ENCODE results near the gene THAP12.
A peak's percentile ranks its signal among the peaks of the same experiment; 100 is the strongest.

The THAP12 gene

DNA sequence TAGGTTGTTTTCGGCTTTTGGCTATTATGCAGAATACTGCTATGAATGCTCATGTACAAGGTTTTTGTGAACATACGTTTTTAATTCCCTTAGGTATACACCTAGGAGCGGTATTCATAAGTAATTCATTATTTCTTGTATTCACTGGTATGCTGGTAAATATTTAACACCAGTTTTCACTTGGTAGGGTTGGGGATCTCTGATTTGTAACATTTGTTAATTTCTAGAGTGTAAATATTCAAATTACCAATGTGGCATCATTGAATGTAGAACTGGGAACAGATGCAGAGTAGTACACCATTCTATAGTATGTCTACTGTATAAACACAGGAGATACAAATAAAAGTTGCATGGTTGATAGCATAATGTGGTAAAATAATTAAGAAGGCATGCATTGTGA is 16.5 kb upstream of the THAP12 start:
- Histone ChIP-seq H3K27me3 (ENCODE audit: insufficient read depth, low read length) (no peaks in the 10 kb centered on the region), H3K27ac (ENCODE audit: low read length) (no peak overlapping the region), H3K4me3 (ENCODE audit: low read length) (no peak overlapping the region), H3K36me3 (ENCODE audit: insufficient read depth, low read depth, low read length) (no peaks in the 10 kb centered on the region), H3K4me1 (ENCODE audit: insufficient read depth, low read length) (no peaks in the 10 kb centered on the region), H3K9ac (ENCODE audit: low read depth, low read length) (no peak overlapping the region), H3K9me3 (ENCODE audit: insufficient read depth, low read depth, low read length) (no peaks in the 10 kb centered on the region)

DNA sequence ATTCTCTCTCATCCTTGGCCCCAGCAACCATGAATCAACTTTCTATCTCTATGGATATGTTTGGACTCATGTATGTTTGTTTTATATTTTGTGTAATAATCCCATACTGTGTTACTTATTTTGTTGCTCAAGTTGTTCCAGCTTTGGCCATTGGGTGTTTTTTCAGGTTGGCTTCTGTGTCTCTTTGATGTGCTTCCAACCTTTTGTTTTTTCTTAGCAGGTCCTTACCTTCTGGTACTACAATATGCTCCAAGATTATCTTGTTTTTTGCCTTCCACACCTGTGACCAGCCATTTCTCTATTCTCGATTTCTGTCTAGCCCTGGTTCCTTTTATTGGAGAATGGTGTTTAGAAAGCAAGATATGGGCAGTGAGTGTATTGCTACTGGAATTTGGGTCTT is 14.4 kb upstream of the THAP12 start:
- Histone ChIP-seq H3K9ac (ENCODE audit: low read depth, low read length) (no peak overlapping the region), H3K4me1 (ENCODE audit: insufficient read depth, low read length) (no peaks in the 10 kb centered on the region), H3K4me3 (ENCODE audit: low read length) (no peak overlapping the region), H3K27me3 (ENCODE audit: insufficient read depth, low read length) (no peaks in the 10 kb centered on the region), H3K36me3 (ENCODE audit: insufficient read depth, low read depth, low read length) (no peaks in the 10 kb centered on the region), H3K27ac (ENCODE audit: low read length) (no peak overlapping the region), H3K9me3 (ENCODE audit: insufficient read depth, low read depth, low read length) (no peaks in the 10 kb centered on the region)

DNA sequence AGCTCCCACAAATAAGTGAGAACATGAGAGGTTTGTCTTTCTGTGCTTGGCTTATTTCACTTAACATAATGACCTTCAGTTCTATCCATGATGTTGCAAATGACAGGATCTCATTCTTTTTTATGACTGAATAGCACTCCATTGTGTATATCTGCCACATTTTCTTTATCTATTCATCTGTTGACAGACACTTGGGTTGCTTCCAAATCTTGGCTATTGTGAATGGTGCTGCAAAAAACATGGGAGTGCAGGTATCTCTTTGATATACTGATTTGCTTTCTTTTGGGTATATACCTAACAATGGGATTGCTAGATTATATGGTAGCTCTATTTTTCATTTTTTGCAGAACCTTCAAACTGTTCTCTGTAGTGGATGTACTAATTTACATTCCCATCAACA is 13.5 kb upstream of the THAP12 start:
- Histone ChIP-seq H3K36me3 (ENCODE audit: insufficient read depth, low read depth, low read length) (no peaks in the 10 kb centered on the region), H3K9me3 (ENCODE audit: insufficient read depth, low read depth, low read length) (no peaks in the 10 kb centered on the region), H3K27me3 (ENCODE audit: insufficient read depth, low read length) (no peaks in the 10 kb centered on the region), H3K4me3 (ENCODE audit: low read length) (no peak overlapping the region), H3K9ac (ENCODE audit: low read depth, low read length) (no peak overlapping the region), H3K27ac (ENCODE audit: low read length) (no peak overlapping the region), H3K4me1 (ENCODE audit: insufficient read depth, low read length) (no peaks in the 10 kb centered on the region)

DNA sequence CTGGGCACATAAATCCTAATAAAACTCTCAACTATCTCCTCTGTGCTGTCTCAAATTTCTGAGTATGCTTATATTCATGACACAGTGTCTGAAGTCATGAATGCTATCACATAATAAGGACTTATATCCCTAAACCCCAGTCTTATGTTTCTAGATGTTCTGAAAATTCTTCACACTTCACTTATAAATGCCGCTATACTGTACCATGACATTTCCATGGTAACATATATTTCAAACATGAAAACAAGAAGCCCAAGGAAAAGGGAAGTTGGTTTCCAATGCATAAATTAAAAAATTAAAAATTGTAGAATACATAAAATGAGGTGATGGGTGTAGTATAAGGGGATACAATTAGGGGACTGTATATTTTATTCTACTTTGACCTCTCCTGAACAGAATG is 11.9 kb upstream of the THAP12 start:
- no peak overlapping the region for H3K9ac ChIP-seq (ENCODE audit: low read depth, low read length)
- no peaks in the 10 kb centered on the region for H3K27me3 ChIP-seq (ENCODE audit: insufficient read depth, low read length)
- no peak overlapping the region for H3K4me3 ChIP-seq (ENCODE audit: low read length)
- no peak overlapping the region for H3K27ac ChIP-seq (ENCODE audit: low read length)
- no peaks in the 10 kb centered on the region for H3K36me3 ChIP-seq (ENCODE audit: insufficient read depth, low read depth, low read length)
- H3K9me3 ChIP-seq (ENCODE audit: insufficient read depth, low read depth, low read length): no peaks in the 10 kb centered on the region
- H3K4me1 ChIP-seq (ENCODE audit: insufficient read depth, low read length): no peaks in the 10 kb centered on the region

DNA sequence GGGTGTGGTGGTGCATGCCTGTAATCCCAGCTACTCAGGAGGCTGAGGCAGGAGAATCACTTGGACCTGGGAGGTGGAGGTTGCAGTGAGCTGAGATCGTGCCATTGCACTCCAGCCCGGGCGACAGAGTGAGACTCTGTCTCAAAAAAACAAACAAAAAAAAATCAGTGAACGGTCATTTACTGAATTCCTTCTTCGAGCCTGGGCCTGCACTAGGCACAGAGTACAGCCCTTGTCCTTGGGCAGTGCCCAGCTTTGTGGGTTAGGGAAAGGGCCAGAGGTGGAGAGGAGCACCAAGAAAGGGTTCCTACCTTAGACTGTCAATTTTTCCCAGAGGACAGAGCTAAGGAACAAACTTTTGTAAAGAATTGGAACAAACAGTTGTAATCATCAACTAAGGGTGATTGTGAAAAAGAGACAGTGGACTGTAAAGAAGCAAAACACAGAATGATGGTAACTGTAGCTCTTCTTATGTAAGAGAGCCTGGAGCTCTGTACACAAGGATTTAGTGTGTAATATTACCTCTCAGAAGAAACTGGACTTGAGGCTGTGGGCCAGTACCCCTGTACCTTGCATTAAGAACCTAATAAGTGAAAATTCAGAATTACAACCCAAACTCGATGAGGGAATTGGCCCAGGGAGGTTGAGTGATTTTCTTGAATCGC is 11.0 kb upstream of the THAP12 start:
- H3K4me1 ChIP-seq (ENCODE audit: insufficient read depth, low read length): no peaks in the 10 kb centered on the region
- no peak overlapping the region for H3K4me3 ChIP-seq (ENCODE audit: low read length)
- no peaks in the 10 kb centered on the region for H3K36me3 ChIP-seq (ENCODE audit: insufficient read depth, low read depth, low read length)
- H3K9me3 ChIP-seq (ENCODE audit: insufficient read depth, low read depth, low read length): no peaks in the 10 kb centered on the region
- no peaks in the 10 kb centered on the region for H3K27me3 ChIP-seq (ENCODE audit: insufficient read depth, low read length)
- no peak overlapping the region for H3K9ac ChIP-seq (ENCODE audit: low read depth, low read length)
- H3K27ac ChIP-seq (ENCODE audit: low read length): no peak overlapping the region

DNA sequence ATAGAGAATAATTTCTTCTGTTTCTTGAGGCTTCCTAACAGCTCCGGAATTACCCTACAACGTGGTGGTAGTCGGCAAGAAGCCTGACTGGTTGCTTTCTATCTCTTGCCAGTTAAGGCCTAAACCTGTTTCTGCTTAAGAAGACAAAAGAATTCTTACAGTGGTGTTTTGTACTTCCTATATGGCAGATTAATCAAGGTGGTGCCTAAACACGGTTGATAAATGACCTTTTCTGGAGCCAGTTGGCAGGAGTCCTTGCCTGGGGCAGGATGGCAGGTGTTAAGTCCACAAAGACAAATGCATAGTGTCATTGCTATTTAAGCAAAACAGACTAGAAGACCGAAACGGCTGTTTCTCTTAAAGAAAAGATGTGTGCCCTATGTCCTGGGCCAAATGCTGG is 10.1 kb upstream of the THAP12 start:
- peaks cover 5% of the 10 kb centered on the region; the same call in 1 of the 2 replicates for H3K4me1 ChIP-seq (ENCODE audit: insufficient read depth, low read length)
- no peak overlapping the region for H3K27ac ChIP-seq (ENCODE audit: low read length)
- no peaks in the 10 kb centered on the region for H3K27me3 ChIP-seq (ENCODE audit: insufficient read depth, low read length)
- no peaks in the 10 kb centered on the region for H3K36me3 ChIP-seq (ENCODE audit: insufficient read depth, low read depth, low read length)
- no peaks in the 10 kb centered on the region for H3K9me3 ChIP-seq (ENCODE audit: insufficient read depth, low read depth, low read length)
- H3K9ac ChIP-seq (ENCODE audit: low read depth, low read length): no peak overlapping the region
- H3K4me3 ChIP-seq (ENCODE audit: low read length): no peak overlapping the region

DNA sequence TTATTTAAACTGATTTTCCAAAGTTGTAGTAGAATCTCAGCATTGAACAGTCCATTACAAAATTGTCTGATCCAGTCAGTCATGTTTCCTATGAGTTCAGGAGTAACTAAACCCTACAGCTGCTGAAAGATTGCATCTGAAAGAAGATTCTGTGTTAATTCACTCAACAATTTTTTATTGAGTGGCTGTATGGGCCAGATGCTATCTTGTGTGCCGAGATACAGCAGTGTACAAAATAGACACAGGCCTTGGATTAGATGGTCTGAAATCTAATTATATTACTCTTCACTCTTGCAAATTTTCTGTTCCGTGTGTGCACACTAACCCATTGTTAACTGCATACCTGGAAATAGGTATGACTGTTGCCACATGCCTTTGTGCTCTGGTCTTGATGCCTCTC is 7.5 kb upstream of the THAP12 start:
- no peak overlapping the region for H3K4me3 ChIP-seq (ENCODE audit: low read length)
- H3K9ac ChIP-seq (ENCODE audit: low read depth, low read length): no peak overlapping the region
- H3K4me1 ChIP-seq (ENCODE audit: insufficient read depth, low read length): peaks cover 11% of the 10 kb centered on the region; the same call in 1 of the 2 replicates

DNA sequence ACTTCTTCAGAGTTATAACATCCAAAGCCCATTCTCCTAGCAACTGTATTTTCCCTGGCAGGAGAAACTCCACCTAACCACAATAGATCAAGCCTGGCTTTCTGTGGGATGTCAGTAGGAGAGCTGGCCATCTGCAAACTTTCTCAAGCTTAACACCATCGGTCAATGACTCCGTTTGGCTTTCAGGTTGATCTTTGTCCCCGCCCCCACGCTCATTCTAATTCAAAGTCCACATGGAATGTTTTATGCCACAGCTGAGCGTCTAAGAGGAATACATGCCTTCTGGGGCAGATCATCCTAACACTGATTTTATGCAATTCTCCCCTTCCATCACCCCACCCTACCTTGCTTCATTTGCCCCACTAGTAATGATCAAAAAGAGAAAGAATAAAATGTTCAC is 5.0 kb upstream of the THAP12 start:
- Histone ChIP-seq H3K9me3 (ENCODE audit: insufficient read depth, low read depth, low read length) (no peaks in the 10 kb centered on the region), H3K27me3 (ENCODE audit: insufficient read depth, low read length) (no peaks in the 10 kb centered on the region), H3K4me3 (ENCODE audit: low read length) (0 out of 2 replicates have a peak overlapping the region, but pooled peaks have one; percentile 8), H3K9ac (ENCODE audit: low read depth, low read length) (no peak overlapping the region), H3K4me1 (ENCODE audit: insufficient read depth, low read length) (peaks cover 18% of the 10 kb centered on the region; the same call in 1 of the 2 replicates), H3K36me3 (ENCODE audit: insufficient read depth, low read depth, low read length) (0 out of 2 replicates have a peak, but pooled peaks cover 9% of the 10 kb centered on the region), H3K27ac (ENCODE audit: low read length) (no peak overlapping the region)

More for the DNA sequence above, 7.5 kb upstream of the THAP12 start:
- Histone ChIP-seq H3K36me3 (ENCODE audit: insufficient read depth, low read depth, low read length) (0 out of 2 replicates have a peak, but pooled peaks cover 9% of the 10 kb centered on the region), H3K9me3 (ENCODE audit: insufficient read depth, low read depth, low read length) (no peaks in the 10 kb centered on the region), H3K27ac (ENCODE audit: low read length) (no peak overlapping the region), H3K27me3 (ENCODE audit: insufficient read depth, low read length) (no peaks in the 10 kb centered on the region)

DNA sequence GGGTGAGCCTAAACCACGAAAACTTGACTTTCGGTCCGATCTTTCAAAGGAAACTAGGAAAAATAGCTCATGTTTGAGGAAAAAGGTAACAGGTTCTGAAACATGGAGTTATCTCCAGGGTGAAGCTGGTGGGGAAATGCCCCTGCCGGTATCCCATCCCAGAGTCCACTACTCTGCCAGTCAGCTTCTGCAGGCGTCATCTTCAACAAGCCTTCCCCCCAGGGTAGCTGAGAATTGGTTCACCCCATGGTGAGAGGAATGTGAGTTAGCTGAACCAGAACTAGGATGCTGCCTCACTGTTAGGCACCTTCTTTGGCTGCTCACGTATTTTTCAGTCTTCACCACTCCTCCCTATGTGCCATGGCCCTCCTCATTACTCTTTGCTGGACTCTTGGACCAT is 1.3 kb upstream of the THAP12 start:
- H3K4me3 ChIP-seq (ENCODE audit: low read length): peak overlapping the region; percentile 97
- H3K27me3 ChIP-seq (ENCODE audit: insufficient read depth, low read length): no peaks in the 10 kb centered on the region
- no peak overlapping the region for H3K27ac ChIP-seq (ENCODE audit: low read length)
- peak overlapping the region; percentile 81; the same call in 1 of the 2 replicates for H3K9ac ChIP-seq (ENCODE audit: low read depth, low read length)
- peaks cover 22% of the 10 kb centered on the region; the same call in 1 of the 2 replicates for H3K4me1 ChIP-seq (ENCODE audit: insufficient read depth, low read length)
- H3K36me3 ChIP-seq (ENCODE audit: insufficient read depth, low read depth, low read length): 0 out of 2 replicates have a peak, but pooled peaks cover 9% of the 10 kb centered on the region
- no peaks in the 10 kb centered on the region for H3K9me3 ChIP-seq (ENCODE audit: insufficient read depth, low read depth, low read length)

DNA sequence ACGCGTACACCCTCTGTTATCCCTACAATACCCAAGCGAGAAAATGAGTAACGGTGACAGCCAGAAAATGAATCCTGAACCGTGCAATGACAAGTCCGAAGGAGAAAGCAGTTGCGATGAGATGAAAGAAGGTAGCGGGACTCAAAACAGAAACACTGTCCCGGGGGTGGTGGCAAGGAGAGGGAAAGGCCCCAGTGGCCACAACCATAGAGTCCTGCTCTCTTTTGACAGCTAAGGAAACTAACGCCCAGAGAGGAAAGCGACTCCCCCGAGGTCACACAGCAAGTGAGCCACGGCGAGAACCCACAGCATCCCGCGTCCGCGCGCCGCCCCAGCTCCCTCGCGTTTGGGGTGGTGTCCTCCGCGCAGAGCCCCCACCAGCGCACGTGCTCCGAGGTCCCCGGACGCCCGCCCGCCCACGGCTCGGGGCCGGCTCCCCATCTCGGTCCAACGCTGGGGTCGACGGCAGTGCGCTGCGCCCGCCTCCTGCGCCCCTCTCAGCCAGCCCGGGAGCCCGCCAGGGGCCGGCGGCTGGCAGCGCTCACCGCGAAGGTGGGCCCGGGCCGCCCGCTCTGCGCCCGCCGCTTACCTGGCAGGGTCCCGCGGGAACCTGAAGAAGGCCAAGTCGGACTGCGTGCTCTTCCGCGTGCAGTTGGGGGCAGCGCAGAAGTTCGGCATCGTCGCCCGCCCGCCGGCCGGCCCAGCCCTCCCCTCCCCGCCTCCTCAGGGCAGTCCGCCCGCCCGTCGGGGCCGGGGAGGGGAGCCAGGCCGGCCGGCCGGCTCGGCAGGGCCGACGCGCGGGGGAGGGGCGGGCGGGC is 564 bp downstream of the THAP12 start:
- Histone ChIP-seq H3K27ac (ENCODE audit: low read length) (no peak overlapping the region), H3K4me3 (ENCODE audit: low read length) (peak overlapping the region; percentile 78)

DNA sequence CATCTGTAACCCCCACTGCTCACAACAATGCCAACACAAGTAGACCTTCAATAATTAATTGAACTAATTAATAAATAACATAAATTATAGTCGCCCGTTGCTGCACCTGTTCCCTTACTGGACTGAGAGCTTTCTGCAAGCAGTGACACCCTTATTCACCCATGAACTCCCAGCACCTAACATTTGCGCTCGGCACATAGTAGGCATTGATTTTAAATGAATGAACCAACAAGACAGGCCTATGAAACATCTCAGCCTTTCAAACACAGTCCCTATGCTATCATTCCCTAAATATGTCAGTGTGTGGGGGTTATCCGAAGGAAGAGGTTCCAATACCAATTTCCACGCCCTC is 1.1 kb downstream of the THAP12 start:
- Histone ChIP-seq H3K4me3 (ENCODE audit: low read length) (peak overlapping the region; percentile 78), H3K9ac (ENCODE audit: low read depth, low read length) (peak overlapping the region; percentile 65; the same call in 1 of the 2 replicates), H3K27ac (ENCODE audit: low read length) (no peak overlapping the region), H3K4me1 (ENCODE audit: insufficient read depth, low read length) (peaks cover 12% of the 10 kb centered on the region; the same call in 1 of the 2 replicates), H3K36me3 (ENCODE audit: insufficient read depth, low read depth, low read length) (0 out of 2 replicates have a peak, but pooled peaks cover 7% of the 10 kb centered on the region), H3K9me3 (ENCODE audit: insufficient read depth, low read depth, low read length) (no peaks in the 10 kb centered on the region), H3K27me3 (ENCODE audit: insufficient read depth, low read length) (no peaks in the 10 kb centered on the region)

More for the DNA sequence above, 564 bp downstream of the THAP12 start:
- peak overlapping the region; percentile 65; the same call in 1 of the 2 replicates for H3K9ac ChIP-seq (ENCODE audit: low read depth, low read length)
- H3K4me1 ChIP-seq (ENCODE audit: insufficient read depth, low read length): peaks cover 12% of the 10 kb centered on the region; the same call in 1 of the 2 replicates
- no peaks in the 10 kb centered on the region for H3K27me3 ChIP-seq (ENCODE audit: insufficient read depth, low read length)
- no peaks in the 10 kb centered on the region for H3K9me3 ChIP-seq (ENCODE audit: insufficient read depth, low read depth, low read length)
- H3K36me3 ChIP-seq (ENCODE audit: insufficient read depth, low read depth, low read length): 0 out of 2 replicates have a peak, but pooled peaks cover 9% of the 10 kb centered on the region
